GM19025 (cell line): ENCODE results near the gene UCHL1.

Experiments
- ATAC-seq: cut with Tn5 transposase; IDR thresholded peaks from one replicate; pipeline ENCODE4 v1.9.1; 2021; ENCODE audit warnings: mild to moderate bottlenecking, low read depth, moderate library complexity; ENCODE audit not compliant: unreplicated experiment

Gene UCHL1

GRCh38 chr4:41256740-41257256, at the start of gene UCHL1:
TSS of gene UCHL1 (plus strand) at chr4:41256928. CDS start at chr4:41256977, 49 bp downstream.
- peak; percentile 54 for ATAC-seq

GRCh38 chr4:41207291-41207831, 49.4 kb upstream of the UCHL1 start:
- no peak for ATAC-seq

DNA sequence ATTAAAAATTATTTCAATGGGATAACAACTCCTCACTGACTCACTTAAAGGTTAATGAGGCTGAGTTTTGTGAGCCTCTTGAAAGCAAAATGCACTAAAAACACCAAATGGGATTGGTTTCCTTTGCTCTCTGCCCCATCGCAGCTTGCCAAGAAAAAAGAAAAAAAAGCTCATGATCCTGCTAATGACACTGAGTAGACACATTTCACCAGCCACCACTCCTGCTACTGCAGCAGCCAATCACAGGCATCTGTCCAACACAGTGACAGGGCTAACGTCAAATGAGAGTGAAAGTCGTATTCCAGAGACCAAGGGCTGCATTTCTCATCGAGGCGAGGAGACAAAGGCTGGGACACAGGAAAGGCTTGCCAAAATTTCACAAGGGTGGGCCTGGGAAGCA, 47.5 kb upstream of the UCHL1 start:
- no peak for ATAC-seq

GRCh38 chr4:41209901-41210300, 46.8 kb upstream of the UCHL1 start:
- ATAC-seq = no peak

- ATAC-seq = no peak
Observed at GRCh38 chr4:41211951-41212615, 44.6 kb upstream of the UCHL1 start.

- no peak for ATAC-seq
Observed at GRCh38 chr4:41212616-41213203, 44.0 kb upstream of the UCHL1 start.

- peak; percentile 14 for ATAC-seq
Observed at GRCh38 chr4:41213625-41214135, 43.0 kb upstream of the UCHL1 start.

DNA sequence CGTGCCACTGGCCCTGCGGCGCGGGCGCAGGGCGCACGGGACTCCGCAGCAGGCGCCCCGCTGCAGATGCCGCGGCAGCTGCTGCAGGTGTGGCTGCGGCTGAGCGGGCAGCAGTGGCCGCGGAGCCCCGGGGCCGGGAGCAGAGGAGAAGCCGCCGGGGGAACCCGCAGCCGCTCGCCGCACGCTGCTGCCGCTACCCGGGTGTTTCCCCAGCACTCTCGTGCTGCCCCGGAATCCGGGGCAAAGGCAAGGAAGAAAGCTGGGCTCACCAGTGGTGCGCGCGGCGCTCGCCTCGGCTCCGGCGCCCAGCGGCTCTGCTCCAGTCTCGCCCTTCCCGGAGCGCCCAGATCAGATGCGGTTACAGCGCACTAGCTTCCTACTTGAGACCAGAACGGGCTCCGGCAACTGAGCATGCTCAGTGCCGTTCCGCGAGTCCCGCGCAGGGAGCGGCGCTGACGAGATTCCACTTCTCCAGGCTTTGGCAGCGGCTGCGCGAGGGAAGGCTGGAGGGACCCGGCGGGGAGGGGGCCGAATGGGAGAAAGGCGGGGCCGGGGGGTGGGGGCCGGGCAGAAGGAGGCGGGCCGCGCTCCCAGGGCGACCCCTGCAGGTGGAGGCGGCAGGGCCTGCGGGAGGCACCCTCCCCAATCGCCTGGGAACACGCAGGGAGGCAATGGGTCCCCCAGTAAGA, 42.4 kb upstream of the UCHL1 start, which contains the start of gene APBB2:
APBB2 (minus strand) TSS at position 407 of the 689 bp plus-strand sequence. CDS start 181,288 bp downstream, outside the sequence.
- peak; percentile 45 for ATAC-seq

DNA sequence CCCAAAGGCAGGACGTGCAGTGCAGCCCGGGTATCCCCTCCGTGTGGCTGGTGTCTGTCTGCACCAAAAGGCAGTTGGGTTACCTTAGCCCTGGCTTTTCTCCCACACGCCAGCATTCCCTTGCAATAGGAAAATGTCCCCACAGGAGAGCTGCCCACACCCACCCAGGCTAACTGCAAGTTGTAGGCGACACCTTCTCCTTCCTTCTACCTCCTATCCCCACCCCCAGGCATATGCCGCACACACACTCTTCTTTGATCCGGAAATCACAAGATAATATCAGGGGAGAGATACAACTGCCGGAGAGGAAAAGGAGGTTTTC, 41.9 kb upstream of the UCHL1 start:
- ATAC-seq = no peak

DNA sequence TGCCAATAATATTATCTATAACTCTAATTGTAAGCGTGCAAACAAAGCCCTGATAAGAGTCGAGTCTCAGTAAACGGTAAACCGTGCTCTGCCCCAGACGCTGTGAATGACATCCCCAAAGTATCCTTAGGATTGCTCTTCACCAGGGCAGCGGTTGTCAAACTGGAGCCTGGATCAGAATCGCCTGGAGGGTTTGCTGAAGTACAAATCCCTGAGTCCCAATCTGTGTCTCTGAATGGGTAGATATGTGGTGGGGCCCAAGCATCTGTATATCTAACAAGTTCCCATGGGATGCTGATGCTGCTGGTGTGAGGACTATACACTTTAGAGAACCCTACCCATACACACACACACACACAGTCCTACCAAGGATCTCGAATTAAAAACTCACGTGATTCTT, 41.6 kb upstream of the UCHL1 start:
- no peak for ATAC-seq

DNA sequence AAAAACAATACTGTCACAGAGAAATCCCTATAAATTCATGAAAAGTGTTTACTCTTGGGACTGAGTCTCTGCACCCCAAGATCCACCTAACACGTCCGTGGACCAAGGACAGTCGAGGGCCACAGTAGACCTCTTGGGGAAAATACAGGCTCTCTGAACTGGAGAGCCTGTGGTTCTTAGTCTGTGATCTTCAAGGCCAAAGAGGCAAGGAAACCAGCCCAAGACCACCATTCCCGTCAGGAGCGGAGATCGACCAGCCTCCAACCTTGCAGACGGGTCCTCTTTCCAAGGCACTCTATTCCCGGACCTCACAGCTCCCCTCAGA, 40.8 kb upstream of the UCHL1 start:
- no peak for ATAC-seq

- ATAC-seq = peak; percentile 43
Observed at GRCh38 chr4:41216294-41217019, 40.3 kb upstream of the UCHL1 start.

GRCh38 chr4:41217020-41217333, 39.8 kb upstream of the UCHL1 start:
- no peak for ATAC-seq

DNA sequence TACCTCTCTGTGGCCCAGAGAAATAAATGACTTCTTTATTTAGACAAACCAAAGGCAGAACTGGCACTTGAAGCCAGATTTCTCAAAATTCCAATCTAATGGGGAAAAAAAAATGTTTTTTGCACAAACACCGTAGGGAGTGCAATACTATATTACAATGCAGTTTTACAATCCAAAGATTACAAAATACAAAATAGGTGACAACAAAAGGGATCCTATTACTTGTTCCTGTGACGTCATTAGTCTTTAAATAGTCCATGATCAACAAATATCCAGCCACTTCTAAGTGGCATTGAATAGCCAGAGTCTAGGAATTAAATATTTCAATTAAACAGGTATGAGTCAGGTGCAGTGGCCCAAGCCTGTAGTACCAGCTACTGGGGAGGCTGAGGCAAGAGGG, 39.4 kb upstream of the UCHL1 start:
- ATAC-seq = no peak

- ATAC-seq = no peak
Observed at GRCh38 chr4:41218703-41219102, 38.0 kb upstream of the UCHL1 start.

DNA sequence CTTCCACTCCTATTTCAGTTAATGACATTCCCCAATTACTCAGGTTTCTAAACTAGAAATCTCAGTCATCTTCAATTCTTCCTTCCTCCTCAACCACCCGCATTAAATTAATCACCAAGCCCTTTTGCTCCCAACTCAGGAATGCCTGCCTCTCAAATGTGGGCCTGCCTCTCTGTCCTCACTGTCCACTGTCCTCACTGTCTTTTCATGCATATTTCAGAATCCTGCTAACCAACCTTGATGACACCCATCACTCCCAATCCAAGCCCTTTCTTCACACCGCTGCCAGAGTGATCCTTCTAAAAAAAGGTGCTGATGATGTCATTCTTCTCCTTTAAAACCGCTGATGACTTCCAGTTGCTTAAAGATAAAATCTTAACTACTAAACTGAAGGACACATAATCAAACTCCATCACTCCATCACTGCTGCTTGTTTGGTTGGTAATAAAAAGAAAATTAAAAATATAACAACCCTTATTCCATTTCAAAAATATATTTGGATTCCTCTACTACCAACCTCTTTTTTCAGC, 37.2 kb upstream of the UCHL1 start:
- no peak for ATAC-seq

GRCh38 chr4:41221850-41222645, 34.7 kb upstream of the UCHL1 start:
- ATAC-seq = no peak

GRCh38 chr4:41227902-41228301, 28.8 kb upstream of the UCHL1 start:
- no peak for ATAC-seq

- no peak for ATAC-seq
Observed at GRCh38 chr4:41232406-41232805, 24.3 kb upstream of the UCHL1 start.

DNA sequence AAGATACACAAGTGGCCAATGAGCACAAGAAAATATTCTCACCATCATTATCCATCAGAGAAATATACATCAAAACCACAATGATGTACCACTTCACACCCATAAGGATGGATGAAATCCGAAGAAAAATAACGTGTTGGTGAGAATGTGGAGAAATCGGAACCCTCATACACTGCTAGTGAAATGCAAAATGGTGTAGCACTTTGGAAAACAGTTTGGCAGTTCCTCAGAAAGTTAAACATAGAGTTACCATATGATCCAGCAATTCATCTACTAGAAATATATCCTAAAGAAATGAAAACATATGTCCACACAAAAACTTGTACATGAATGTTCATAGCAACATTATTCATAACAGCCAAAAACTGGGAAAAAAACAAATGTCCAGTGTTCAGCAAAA, 23.9 kb upstream of the UCHL1 start:
- no peak for ATAC-seq
